Measurements from ENCODE around the gene PPP1R2. TPM values are rescaled to one million over a fixed set of nuclear protein-coding genes. Genes with fewer than 3 reads are reported as not detected.
A peak's percentile ranks its signal among the peaks of the same experiment; 100 is the strongest.

Gene PPP1R2
- total and polyA plus RNA-seq, 4 donors, result 31.3 to 55.4 (median 51.5) TPM

GRCh38 chr3:195557322-195557721 lies 14.2 kb upstream of the PPP1R2 start:
- Histone ChIP-seq H3K27ac (ENCODE audit: low read depth in 1 of 2, low read length in 2 of 2) (no peak overlapping the region), H3K9me3 (ENCODE audit: control insufficient read depth, low read length) (no peaks in the 10 kb centered on the region), H3K4me1 (ENCODE audit: control insufficient read depth in 1 of 2, insufficient read depth in 2 of 2, low read length in 2 of 2) (no peaks in the 10 kb centered on the region), H3K36me3 (ENCODE audit: control insufficient read depth in 1 of 2, insufficient read depth in 2 of 2, low read length in 1 of 2) (no peaks in the 10 kb centered on the region), H3K4me3 (ENCODE audit: low read length in 2 of 2) (no peak overlapping the region), H3K27me3 (ENCODE audit: control insufficient read depth in 1 of 2, insufficient read depth in 2 of 2, low read length in 1 of 2) (no peaks in the 10 kb centered on the region)
- WGBS, 2 donors, result 81% methylated on average over 4 of the region's 4 CpGs
- no peak for DNase-seq
- ATAC-seq (ENCODE audit: low FRiP score), result no peak
- intact Hi-C loops (cut with DNase I), result no loop called here

- H3K4me1 ChIP-seq (ENCODE audit: control insufficient read depth in 1 of 2, insufficient read depth in 2 of 2, low read length in 2 of 2), result no peaks in the 10 kb centered on the region
- DNase-seq (no peak), ATAC-seq (ENCODE audit: low FRiP score) (no peak)
- H3K27ac ChIP-seq (ENCODE audit: low read depth in 1 of 2, low read length in 2 of 2), result no peak overlapping the region
- H3K36me3 ChIP-seq (ENCODE audit: control insufficient read depth in 1 of 2, insufficient read depth in 2 of 2, low read length in 1 of 2), result no peaks in the 10 kb centered on the region
- H3K4me3 ChIP-seq (ENCODE audit: low read length in 2 of 2), result no peak overlapping the region
- intact Hi-C loops (cut with DNase I), result no loop called here
- no peaks in the 10 kb centered on the region for H3K27me3 ChIP-seq (ENCODE audit: control insufficient read depth in 1 of 2, insufficient read depth in 2 of 2, low read length in 1 of 2)
- WGBS, 2 donors, result 39 to 45% methylated on average over 10 of the region's 10 CpGs
- H3K9me3 ChIP-seq (ENCODE audit: control insufficient read depth, low read length), result no peaks in the 10 kb centered on the region
These were observed 13.3 kb upstream of the PPP1R2 start for GRCh38 chr3:195556390-195556789.

- intact Hi-C loops (cut with DNase I), result no loop called here
- Histone ChIP-seq H3K9me3 (ENCODE audit: control insufficient read depth, low read length) (no peaks in the 10 kb centered on the region), H3K27ac (ENCODE audit: low read depth in 1 of 2, low read length in 2 of 2) (no peak overlapping the region), H3K36me3 (ENCODE audit: control insufficient read depth in 1 of 2, insufficient read depth in 2 of 2, low read length in 1 of 2) (no peaks in the 10 kb centered on the region), H3K27me3 (ENCODE audit: control insufficient read depth in 1 of 2, insufficient read depth in 2 of 2, low read length in 1 of 2) (no peaks in the 10 kb centered on the region), H3K4me3 (ENCODE audit: low read length in 2 of 2) (no peak overlapping the region), H3K4me1 (ENCODE audit: control insufficient read depth in 1 of 2, insufficient read depth in 2 of 2, low read length in 2 of 2) (no peaks in the 10 kb centered on the region)
- DNase-seq, result no peak
- ATAC-seq (ENCODE audit: low FRiP score), result no peak
- 81 to 87% methylated on average over 8 of the region's 8 CpGs for WGBS, 2 donors
These were observed 12.0 kb upstream of the PPP1R2 start for GRCh38 chr3:195555110-195555509.

GRCh38 chr3:195554458-195554857 lies 11.3 kb upstream of the PPP1R2 start:
- intact Hi-C loops (cut with DNase I), result no loop called here
- ATAC-seq (ENCODE audit: low FRiP score), result no peak
- 95 to 97% methylated on average over 15 of the region's 15 CpGs for WGBS, 2 donors

GRCh38 chr3:195553268-195553667 lies 10.1 kb upstream of the PPP1R2 start:
- WGBS, 2 donors, result 90 to 93% methylated on average over 7 of the region's 7 CpGs
- Histone ChIP-seq H3K4me1 (ENCODE audit: control insufficient read depth in 1 of 2, insufficient read depth in 2 of 2, low read length in 2 of 2) (no peaks in the 10 kb centered on the region), H3K4me3 (ENCODE audit: low read length in 2 of 2) (no peak overlapping the region), H3K27ac (ENCODE audit: low read depth in 1 of 2, low read length in 2 of 2) (no peak overlapping the region), H3K9me3 (ENCODE audit: control insufficient read depth, low read length) (no peaks in the 10 kb centered on the region), H3K27me3 (ENCODE audit: control insufficient read depth in 1 of 2, insufficient read depth in 2 of 2, low read length in 1 of 2) (no peaks in the 10 kb centered on the region), H3K36me3 (ENCODE audit: control insufficient read depth in 1 of 2, insufficient read depth in 2 of 2, low read length in 1 of 2) (no peaks in the 10 kb centered on the region)
- no peak for DNase-seq
- no peak for ATAC-seq (ENCODE audit: low FRiP score)
- intact Hi-C loops (cut with DNase I), result no loop called here

More at GRCh38 chr3:195554458-195554857, 11.3 kb upstream of the PPP1R2 start:
- Histone ChIP-seq H3K9me3 (ENCODE audit: control insufficient read depth, low read length) (no peaks in the 10 kb centered on the region), H3K36me3 (ENCODE audit: control insufficient read depth in 1 of 2, insufficient read depth in 2 of 2, low read length in 1 of 2) (no peaks in the 10 kb centered on the region), H3K4me3 (ENCODE audit: low read length in 2 of 2) (no peak overlapping the region), H3K27me3 (ENCODE audit: control insufficient read depth in 1 of 2, insufficient read depth in 2 of 2, low read length in 1 of 2) (no peaks in the 10 kb centered on the region), H3K4me1 (ENCODE audit: control insufficient read depth in 1 of 2, insufficient read depth in 2 of 2, low read length in 2 of 2) (no peaks in the 10 kb centered on the region), H3K27ac (ENCODE audit: low read depth in 1 of 2, low read length in 2 of 2) (no peak overlapping the region)
- no peak for DNase-seq

GRCh38 chr3:195551381-195551978 lies 8.4 kb upstream of the PPP1R2 start:
- Histone ChIP-seq H3K27ac (ENCODE audit: low read depth in 1 of 2, low read length in 2 of 2) (no peak overlapping the region), H3K4me3 (ENCODE audit: low read length in 2 of 2) (no peak overlapping the region), H3K27me3 (ENCODE audit: control insufficient read depth in 1 of 2, insufficient read depth in 2 of 2, low read length in 1 of 2) (no peaks in the 10 kb centered on the region), H3K36me3 (ENCODE audit: control insufficient read depth in 1 of 2, insufficient read depth in 2 of 2, low read length in 1 of 2) (no peaks in the 10 kb centered on the region), H3K9me3 (ENCODE audit: control insufficient read depth, low read length) (no peaks in the 10 kb centered on the region), H3K4me1 (ENCODE audit: control insufficient read depth in 1 of 2, insufficient read depth in 2 of 2, low read length in 2 of 2) (no peaks in the 10 kb centered on the region)
- DNase-seq (peak in 1 of 2 donors; percentile 49), ATAC-seq (ENCODE audit: low FRiP score) (peak; percentile 69)
- WGBS, 2 donors, result 60 to 62% methylated on average over 7 of the region's 7 CpGs
- intact Hi-C loops (cut with DNase I), result no loop called here

GRCh38 chr3:195550723-195551122 lies 7.6 kb upstream of the PPP1R2 start:
- H3K27ac ChIP-seq (ENCODE audit: low read depth in 1 of 2, low read length in 2 of 2), result no peak overlapping the region
- no peak overlapping the region for H3K4me3 ChIP-seq (ENCODE audit: low read length in 2 of 2)
- no peak for ATAC-seq (ENCODE audit: low FRiP score)
- DNase-seq, result no peak
- peaks cover 0 to 2% of the 10 kb centered on the region in 2 donors for H3K4me1 ChIP-seq (ENCODE audit: control insufficient read depth in 1 of 2, insufficient read depth in 2 of 2, low read length in 2 of 2)
- no peaks in the 10 kb centered on the region for H3K27me3 ChIP-seq (ENCODE audit: control insufficient read depth in 1 of 2, insufficient read depth in 2 of 2, low read length in 1 of 2)
- no peaks in the 10 kb centered on the region for H3K9me3 ChIP-seq (ENCODE audit: control insufficient read depth, low read length)
- H3K36me3 ChIP-seq (ENCODE audit: control insufficient read depth in 1 of 2, insufficient read depth in 2 of 2, low read length in 1 of 2), result no peaks in the 10 kb centered on the region
- WGBS, 2 donors, result 42 to 59% methylated on average over 4 of the region's 4 CpGs
- intact Hi-C loops (cut with DNase I), result no loop called here

- Histone ChIP-seq H3K4me1 (ENCODE audit: control insufficient read depth in 1 of 2, insufficient read depth in 2 of 2, low read length in 2 of 2) (peaks cover 0 to 4% of the 10 kb centered on the region in 2 donors), H3K4me3 (ENCODE audit: low read length in 2 of 2) (no peak overlapping the region), H3K36me3 (ENCODE audit: control insufficient read depth in 1 of 2, insufficient read depth in 2 of 2, low read length in 1 of 2) (no peaks in the 10 kb centered on the region), H3K27me3 (ENCODE audit: control insufficient read depth in 1 of 2, insufficient read depth in 2 of 2, low read length in 1 of 2) (no peaks in the 10 kb centered on the region), H3K27ac (ENCODE audit: low read depth in 1 of 2, low read length in 2 of 2) (no peak overlapping the region), H3K9me3 (ENCODE audit: control insufficient read depth, low read length) (no peaks in the 10 kb centered on the region)
- DNase-seq (no peak), ATAC-seq (ENCODE audit: low FRiP score) (no peak)
- intact Hi-C loops (cut with DNase I), result no loop called here
- WGBS, 2 donors, result 78% methylated on average over 9 of the region's 9 CpGs
These were observed 6.9 kb upstream of the PPP1R2 start for GRCh38 chr3:195549931-195550519.

- Histone ChIP-seq H3K27me3 (ENCODE audit: control insufficient read depth in 1 of 2, insufficient read depth in 2 of 2, low read length in 1 of 2) (no peaks in the 10 kb centered on the region), H3K36me3 (ENCODE audit: control insufficient read depth in 1 of 2, insufficient read depth in 2 of 2, low read length in 1 of 2) (no peaks in the 10 kb centered on the region), H3K27ac (ENCODE audit: low read depth in 1 of 2, low read length in 2 of 2) (no peak overlapping the region), H3K4me1 (ENCODE audit: control insufficient read depth in 1 of 2, insufficient read depth in 2 of 2, low read length in 2 of 2) (peaks cover 0 to 4% of the 10 kb centered on the region in 2 donors), H3K9me3 (ENCODE audit: control insufficient read depth, low read length) (no peaks in the 10 kb centered on the region), H3K4me3 (ENCODE audit: low read length in 2 of 2) (no peak overlapping the region)
- DNase-seq (no peak), ATAC-seq (ENCODE audit: low FRiP score) (no peak)
- 73 to 78% methylated on average over 2 of the region's 2 CpGs for WGBS, 2 donors
- intact Hi-C loops (cut with DNase I), result no loop called here
These were observed 5.9 kb upstream of the PPP1R2 start for GRCh38 chr3:195548987-195549386.

Measured in aorta (tissue), 5 donors.